ENCODE measurements around the gene CHMP1A.
"Not testable (repeated sequence)": the region's sequence is repeated elsewhere in the genome, so short reads cannot be mapped to it uniquely, and the experiment has no call there.

CHMP1A gene

GRCh38 chr16:89691986-89692569, 34.6 kb upstream of the CHMP1A start:
- DNase-seq, result no peak

- DNase-seq, result no peak
Observed at GRCh38 chr16:89691231-89691985, 33.9 kb upstream of the CHMP1A start.

- DNase-seq, result no peak
Observed at GRCh38 chr16:89690392-89690901, 32.9 kb upstream of the CHMP1A start.

- DNase-seq, result not testable (repeated sequence)
Observed at GRCh38 chr16:89689621-89690020, 32.1 kb upstream of the CHMP1A start.

GRCh38 chr16:89689142-89689541, 31.6 kb upstream of the CHMP1A start:
- no peak for DNase-seq

GRCh38 chr16:89688395-89688794, 30.9 kb upstream of the CHMP1A start:
- DNase-seq, result no peak

- DNase-seq, result no peak
Observed at GRCh38 chr16:89687092-89687940, 29.8 kb upstream of the CHMP1A start.

GRCh38 chr16:89686520-89687091, 29.1 kb upstream of the CHMP1A start, which contains the start of gene CDK10:
CDK10 (plus strand) TSS chr16:89686689; CDS start chr16:89686711, 22 bp downstream.
- DNase-seq, result peak; percentile 84

- no peak for DNase-seq
Observed at GRCh38 chr16:89685916-89686315, 28.4 kb upstream of the CHMP1A start.

GRCh38 chr16:89678258-89678657, 20.8 kb upstream of the CHMP1A start:
- DNase-seq, result no peak

GRCh38 chr16:89672177-89672941, 14.9 kb upstream of the CHMP1A start:
- no peak for DNase-seq

- not testable (repeated sequence) for DNase-seq
Observed at GRCh38 chr16:89671565-89671964, 14.1 kb upstream of the CHMP1A start.

- no peak for DNase-seq
Observed at GRCh38 chr16:89670496-89671431, 13.3 kb upstream of the CHMP1A start.

- no peak for DNase-seq
Observed at GRCh38 chr16:89669755-89670154, 12.2 kb upstream of the CHMP1A start.

- no peak for DNase-seq
Observed at GRCh38 chr16:89668790-89669158, 11.3 kb upstream of the CHMP1A start.

- no peak for DNase-seq
Observed at GRCh38 chr16:89667633-89668032, 10.1 kb upstream of the CHMP1A start.

GRCh38 chr16:89667000-89667399, 9.5 kb upstream of the CHMP1A start:
- not testable (repeated sequence) for DNase-seq

GRCh38 chr16:89664238-89664637, 6.7 kb upstream of the CHMP1A start:
- DNase-seq, result not testable (repeated sequence)

GRCh38 chr16:89661215-89661614, 3.7 kb upstream of the CHMP1A start:
- DNase-seq, result no peak

- no peak for DNase-seq
Observed at GRCh38 chr16:89660146-89660545, 2.6 kb upstream of the CHMP1A start.
